H9 (cell line): ENCODE measurements around the gene IL20RB. TPM values are rescaled to one million over a fixed set of nuclear protein-coding genes. Genes with fewer than 3 reads are reported as not detected.

Experiments used
- DNase-seq: peaks from one replicate; pipeline ENCODE4 v3.0.0-alpha.2; 2017
- H2AFZ ChIP-seq: one replicate; pipeline ENCODE4 v1.6.1; 2013; ENCODE audit warnings: mild to moderate bottlenecking, low read length, control low read depth, moderate library complexity
- H2AK5ac ChIP-seq: 2 replicates; pipeline ENCODE4 v1.6.1; 2013; ENCODE audit warnings: low read length, control low read depth, mixed read lengths; ENCODE audit not compliant: insufficient read length
- H2BK120ac ChIP-seq: one replicate; pipeline ENCODE4 v1.6.1; 2013; ENCODE audit warnings: low read depth, mild to moderate bottlenecking, low read length, control low read depth, inconsistent platforms; ENCODE audit not compliant: poor library complexity, severe bottlenecking
- H2BK12ac ChIP-seq: 2 replicates; pipeline ENCODE4 v1.6.1; 2013; ENCODE audit warnings: low read length, control low read depth, mixed read lengths, low read depth; ENCODE audit not compliant: insufficient read length
- H2BK15ac ChIP-seq: 2 replicates; pipeline ENCODE4 v1.6.1; 2013; ENCODE audit warnings: low read depth, low read length, control low read depth
- H2BK20ac ChIP-seq: one replicate; pipeline ENCODE4 v1.6.1; 2013; ENCODE audit warnings: low read depth, mild to moderate bottlenecking, low read length, control low read depth, inconsistent platforms; ENCODE audit not compliant: poor library complexity, severe bottlenecking
- H2BK5ac ChIP-seq: 2 replicates; pipeline ENCODE4 v1.6.1; 2013; ENCODE audit warnings: low read length, control low read depth, mixed read lengths; ENCODE audit not compliant: insufficient read length
- H3K14ac ChIP-seq: 2 replicates; pipeline ENCODE4 v1.6.1; 2013; ENCODE audit warnings: low read length, control low read depth; ENCODE audit not compliant: insufficient read depth
- H3K18ac ChIP-seq: 2 replicates; pipeline ENCODE4 v1.6.1; 2013; ENCODE audit warnings: low read depth, mild to moderate bottlenecking, mixed read lengths, low read length, control low read depth; ENCODE audit not compliant: insufficient read length
- H3K23ac ChIP-seq: 2 replicates; pipeline ENCODE4 v1.6.1; 2013; ENCODE audit warnings: low read length, control low read depth, mixed read lengths, low read depth; ENCODE audit not compliant: insufficient read length
- H3K23me2 ChIP-seq: 2 replicates; pipeline ENCODE4 v1.6.1; 2013; ENCODE audit warnings: low read depth, mild to moderate bottlenecking, mixed read lengths, low read length, control low read depth; ENCODE audit not compliant: insufficient read length, poor library complexity, severe bottlenecking
- H3K27ac ChIP-seq: 2 replicates; pipeline ENCODE4 v1.5.1; 2013; ENCODE audit warnings: low read length, control low read depth, mixed read lengths, low read depth; ENCODE audit not compliant: insufficient read length
- H3K27me3 ChIP-seq: 2 replicates; pipeline ENCODE4 v1.6.1; 2013; ENCODE audit warnings: low read length, control low read depth, inconsistent platforms; ENCODE audit not compliant: insufficient read depth
- H3K4ac ChIP-seq: 2 replicates; pipeline ENCODE4 v1.6.1; 2013; ENCODE audit warnings: low read depth, mild to moderate bottlenecking, control low read depth, inconsistent platforms, low read length, moderate library complexity
- H3K4me1 ChIP-seq: 2 replicates; pipeline ENCODE4 v1.6.1; 2013; ENCODE audit warnings: low read length, control low read depth, inconsistent platforms; ENCODE audit not compliant: insufficient read depth
- H3K4me2 ChIP-seq: 2 replicates; pipeline ENCODE4 v1.6.1; 2013; ENCODE audit warnings: low read length, control low read depth, mixed read lengths; ENCODE audit not compliant: insufficient read length, insufficient read depth
- H3K56ac ChIP-seq: 2 replicates; pipeline ENCODE4 v1.6.1; 2013; ENCODE audit warnings: low read depth, mild to moderate bottlenecking, mixed read lengths, low read length, control low read depth; ENCODE audit not compliant: insufficient read length
- H3K79me1 ChIP-seq: 2 replicates; pipeline ENCODE4 v1.6.1; 2013; ENCODE audit warnings: low read depth, mild to moderate bottlenecking, moderate library complexity, low read length, control low read depth, inconsistent platforms; ENCODE audit not compliant: insufficient read depth, poor library complexity, severe bottlenecking
- H3K79me2 ChIP-seq: 2 replicates; pipeline ENCODE4 v1.6.1; 2013; ENCODE audit warnings: low read length, control low read depth, inconsistent platforms; ENCODE audit not compliant: insufficient read depth
- H3K9ac ChIP-seq: 2 replicates; pipeline ENCODE4 v1.6.1; 2013; ENCODE audit warnings: low read length, control low read depth, mixed read lengths; ENCODE audit not compliant: insufficient read length; ENCODE audit errors: extremely low read depth
- H3K9me3 ChIP-seq: one replicate; pipeline ENCODE4 v1.6.1; 2013; ENCODE audit warnings: low read depth, low read length, inconsistent platforms; ENCODE audit not compliant: control insufficient read depth
- H3T11ph ChIP-seq: one replicate; pipeline ENCODE4 v1.6.1; 2013; ENCODE audit warnings: mild to moderate bottlenecking, low read length, control low read depth, inconsistent platforms
- H4K20me1 ChIP-seq: one replicate; pipeline ENCODE4 v1.6.1; 2013; ENCODE audit not compliant: control insufficient read depth, insufficient read length, insufficient read depth
- H4K5ac ChIP-seq: 2 replicates; pipeline ENCODE4 v1.6.1; 2013; ENCODE audit warnings: low read depth, mild to moderate bottlenecking, mixed read lengths, low read length, control low read depth; ENCODE audit not compliant: insufficient read length
- H4K8ac ChIP-seq: replicated peaks from 2 replicates; pipeline ENCODE4 v1.6.1; 2013; ENCODE audit warnings: low read length, control low read depth, mixed read lengths, low read depth; ENCODE audit not compliant: insufficient read length
- H4K91ac ChIP-seq: 2 replicates; pipeline ENCODE4 v1.6.1; 2013; ENCODE audit warnings: low read depth, mild to moderate bottlenecking, moderate library complexity, mixed read lengths, low read length, control low read depth; ENCODE audit not compliant: insufficient read length
- H3K27ac Mint-ChIP-seq, 3 experiments: 2 replicates in 2 of 3; 3 replicates in 1 of 3; pipeline ENCODE4 v1.8.0; 2020 to 2021; ENCODE audit warnings: mixed read lengths in 3 of 3, mild to moderate bottlenecking in 1 of 3, moderate library complexity in 1 of 3
- H3K27me3 Mint-ChIP-seq: 2 replicates; pipeline ENCODE4 v1.8.0; 2021; ENCODE audit warnings: low read depth, mild to moderate bottlenecking, moderate library complexity, mixed read lengths
- H3K36me3 Mint-ChIP-seq, 3 experiments: 2 replicates in 2 of 3; 3 replicates in 1 of 3; pipeline ENCODE4 v1.8.0; 2020 to 2021; ENCODE audit warnings: low read depth in 3 of 3, mixed read lengths in 3 of 3; ENCODE audit not compliant: insufficient read depth in 1 of 3
- H3K4me1 Mint-ChIP-seq, 2 experiments: 2 replicates each; pipeline ENCODE4 v1.8.0; 2020; ENCODE audit warnings: mixed read lengths in 2 of 2
- H3K4me3 Mint-ChIP-seq, 2 experiments: 2 replicates in 1 of 2; 3 replicates in 1 of 2; pipeline ENCODE4 v1.8.0; 2020 to 2021; ENCODE audit warnings: mild to moderate bottlenecking in 2 of 2, mixed read lengths in 2 of 2, moderate library complexity in 1 of 2
- H3K9me3 Mint-ChIP-seq, 2 experiments: 2 replicates in 1 of 2; 3 replicates in 1 of 2; pipeline ENCODE4 v1.8.0; 2020; ENCODE audit warnings: mild to moderate bottlenecking in 2 of 2, mixed read lengths in 2 of 2, moderate library complexity in 1 of 2
- CTCF ChIP-seq: fragments of 200-600 bp; sonication (generic); conservative IDR thresholded peaks from 3 replicates; pipeline ENCODE4 v1.8.0; 2021; ENCODE audit warnings: antibody characterized with exemption, mild to moderate bottlenecking
- WGBS: extraction: QIAGEN DNeasy Blood & Tissue Kit; methylation state at CpG from one replicate; pipeline ENCODE4 v1.1.7; 2013; ENCODE audit warnings: missing lambda C conversion rate, low lambda C conversion rate, mixed read lengths; ENCODE audit not compliant: insufficient read length; ENCODE audit errors: extremely low coverage; 5-methylcytosine and 5-hydroxymethylcytosine counted together
- total RNA-seq: library from RNA; stranded (reverse); gene quantifications from 2 replicates; pipeline ENCODE4 v1.2.1, GENCODE V29; 2021

The IL20RB gene
- total RNA-seq, 1 experiment from 2014 or later: 1.5 TPM

- Mint-ChIP-seq H3K36me3 (no peaks in the 10 kb centered on the region), H3K27me3 (peaks cover 2% of the 10 kb centered on the region), H3K27ac (peak overlapping the region in 1 of 3 experiments; percentile 48; a peak in 1 of 7 replicates), H3K9me3 (no peaks in the 10 kb centered on the region), H3K4me3 (no peak overlapping the region), H3K4me1 (peaks cover 32 to 36% of the 10 kb centered on the region in 2 experiments)
- no peak overlapping the region for H3K18ac ChIP-seq
- H2BK20ac ChIP-seq: no peak overlapping the region
- H2AK5ac ChIP-seq: no peak overlapping the region
- DNase-seq: no peak
- no peak overlapping the region for H2AFZ ChIP-seq
- H4K20me1 ChIP-seq: no peaks in the 10 kb centered on the region
- H3K23me2 ChIP-seq: no peaks in the 10 kb centered on the region
- H3K56ac ChIP-seq: no peak overlapping the region
- no peaks in the 10 kb centered on the region; the same call in 1 of the 2 replicates for H3K4me1 ChIP-seq
- H2BK120ac ChIP-seq: no peak overlapping the region
- H3K9ac ChIP-seq: no peak overlapping the region
- no peak overlapping the region for H4K8ac ChIP-seq
- H3T11ph ChIP-seq: no peak overlapping the region
- WGBS: no CpG with 5 or more reads among the region's 4 CpGs
- H3K27ac ChIP-seq: no peak overlapping the region
- H3K79me1 ChIP-seq: no peaks in the 10 kb centered on the region
- no peak for TF ChIP-seq CTCF
- no peak overlapping the region for H4K91ac ChIP-seq
- H3K4ac ChIP-seq: no peak overlapping the region
- no peaks in the 10 kb centered on the region for H3K9me3 ChIP-seq
- H3K79me2 ChIP-seq: no peaks in the 10 kb centered on the region
- H3K4me2 ChIP-seq: no peak overlapping the region
- H2BK12ac ChIP-seq: no peak overlapping the region
- H4K5ac ChIP-seq: no peak overlapping the region
- H2BK5ac ChIP-seq: no peak overlapping the region
- H2BK15ac ChIP-seq: no peak overlapping the region
- H3K27me3 ChIP-seq: no peaks in the 10 kb centered on the region
- no peak overlapping the region for H3K23ac ChIP-seq
- H3K14ac ChIP-seq: no peak overlapping the region
These were observed 89.0 kb downstream of the IL20RB start for GRCh38 chr3:137046747-137047146.
